Astrocyte of the spinal cord (primary cell): ENCODE data around the gene NTHL1.

Experiments
- DNase-seq: peaks from one replicate; pipeline ENCODE4 v3.0.0; 2011; ENCODE audit warnings: low read depth, low spot score
- H3K4me3 ChIP-seq: 2 replicates; pipeline ENCODE4 v1.5.1; 2011; ENCODE audit warnings: low read depth, mild to moderate bottlenecking, low read length, moderate library complexity
- in situ Hi-C: cut with HindIII; loops from 2 replicates; pipeline ENCODE4 v1.10.0; 2017; ENCODE audit warnings: low sequenced_read_pairs
- TF ChIP-seq, protein P1 (sequence below): IDR thresholded peaks from 2 replicates; pipeline ENCODE4 v1.5.1; 2012; ENCODE audit warnings: low read depth, mild to moderate bottlenecking, low read length, inconsistent platforms

The NTHL1 gene

GRCh38 chr16:2075631-2076030, 28.0 kb upstream of the NTHL1 start:
- TF ChIP-seq, protein P1, sequence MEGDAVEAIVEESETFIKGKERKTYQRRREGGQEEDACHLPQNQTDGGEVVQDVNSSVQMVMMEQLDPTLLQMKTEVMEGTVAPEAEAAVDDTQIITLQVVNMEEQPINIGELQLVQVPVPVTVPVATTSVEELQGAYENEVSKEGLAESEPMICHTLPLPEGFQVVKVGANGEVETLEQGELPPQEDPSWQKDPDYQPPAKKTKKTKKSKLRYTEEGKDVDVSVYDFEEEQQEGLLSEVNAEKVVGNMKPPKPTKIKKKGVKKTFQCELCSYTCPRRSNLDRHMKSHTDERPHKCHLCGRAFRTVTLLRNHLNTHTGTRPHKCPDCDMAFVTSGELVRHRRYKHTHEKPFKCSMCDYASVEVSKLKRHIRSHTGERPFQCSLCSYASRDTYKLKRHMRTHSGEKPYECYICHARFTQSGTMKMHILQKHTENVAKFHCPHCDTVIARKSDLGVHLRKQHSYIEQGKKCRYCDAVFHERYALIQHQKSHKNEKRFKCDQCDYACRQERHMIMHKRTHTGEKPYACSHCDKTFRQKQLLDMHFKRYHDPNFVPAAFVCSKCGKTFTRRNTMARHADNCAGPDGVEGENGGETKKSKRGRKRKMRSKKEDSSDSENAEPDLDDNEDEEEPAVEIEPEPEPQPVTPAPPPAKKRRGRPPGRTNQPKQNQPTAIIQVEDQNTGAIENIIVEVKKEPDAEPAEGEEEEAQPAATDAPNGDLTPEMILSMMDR = no peak
- in situ Hi-C loops = no loop called here
- no peak for DNase-seq
- H3K4me3 ChIP-seq = no peak overlapping the region

DNA sequence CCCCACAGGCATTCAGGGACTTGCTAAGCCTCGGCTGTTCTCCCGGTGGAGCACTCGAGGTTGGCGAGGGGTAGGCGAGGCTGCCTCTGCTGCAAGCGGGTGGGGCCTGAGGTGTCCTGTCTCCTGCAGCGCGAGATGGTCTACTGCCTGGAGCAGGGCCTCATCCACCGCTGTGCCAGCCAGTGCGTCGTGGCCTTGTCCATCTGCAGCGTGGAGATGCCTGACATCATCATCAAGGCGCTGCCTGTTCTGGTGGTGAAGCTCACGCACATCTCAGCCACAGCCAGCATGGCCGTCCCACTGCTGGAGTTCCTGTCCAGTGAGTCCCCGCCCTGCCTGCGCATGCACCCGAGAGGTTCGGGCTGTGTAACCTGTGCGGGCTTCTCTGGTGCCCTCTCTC, 26.4 kb upstream of the NTHL1 start:
- no peak overlapping the region for H3K4me3 ChIP-seq
- in situ Hi-C loops = no loop called here
- DNase-seq = no peak
- TF ChIP-seq, protein P1 = no peak

- TF ChIP-seq, protein P1 = no peak
- H3K4me3 ChIP-seq = no peak overlapping the region
- DNase-seq = no peak
- in situ Hi-C loops = no loop called here
Observed at GRCh38 chr16:2072926-2073325, 25.3 kb upstream of the NTHL1 start.

DNA sequence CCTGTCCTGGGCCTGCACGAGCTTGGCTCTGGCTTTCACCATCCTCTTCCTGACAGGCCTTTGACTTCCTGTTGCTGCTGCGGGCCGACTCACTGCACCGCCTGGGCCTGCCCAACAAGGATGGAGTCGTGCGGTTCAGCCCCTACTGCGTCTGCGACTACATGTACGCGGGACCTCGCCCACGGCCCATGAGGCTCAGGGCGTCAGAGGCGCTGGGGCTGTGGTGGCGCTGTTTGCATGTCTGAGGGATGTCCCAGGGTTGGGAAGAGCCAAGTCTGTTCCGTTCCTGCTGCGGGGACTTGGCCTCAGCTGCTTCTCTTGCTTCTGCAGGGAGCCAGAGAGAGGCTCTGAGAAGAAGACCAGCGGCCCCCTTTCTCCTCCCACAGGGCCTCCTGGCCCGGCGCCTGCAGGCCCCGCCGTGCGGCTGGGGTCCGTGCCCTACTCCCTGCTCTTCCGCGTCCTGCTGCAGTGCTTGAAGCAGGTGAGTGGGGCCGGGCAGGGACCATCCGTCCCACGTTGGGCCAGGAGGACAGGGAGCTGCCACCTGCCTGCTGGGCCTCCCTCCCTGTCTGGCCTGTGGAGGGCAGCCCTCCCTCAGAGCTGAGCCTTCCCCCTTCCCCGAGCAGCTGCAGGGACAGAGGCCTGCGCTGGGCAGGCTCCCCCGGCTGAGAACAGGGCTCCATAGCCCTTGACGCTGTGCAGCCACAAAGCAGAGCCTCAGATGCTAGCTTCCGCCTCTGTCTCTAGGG, 24.0 kb upstream of the NTHL1 start:
- in situ Hi-C loops = no loop called here
- DNase-seq = no peak

DNA sequence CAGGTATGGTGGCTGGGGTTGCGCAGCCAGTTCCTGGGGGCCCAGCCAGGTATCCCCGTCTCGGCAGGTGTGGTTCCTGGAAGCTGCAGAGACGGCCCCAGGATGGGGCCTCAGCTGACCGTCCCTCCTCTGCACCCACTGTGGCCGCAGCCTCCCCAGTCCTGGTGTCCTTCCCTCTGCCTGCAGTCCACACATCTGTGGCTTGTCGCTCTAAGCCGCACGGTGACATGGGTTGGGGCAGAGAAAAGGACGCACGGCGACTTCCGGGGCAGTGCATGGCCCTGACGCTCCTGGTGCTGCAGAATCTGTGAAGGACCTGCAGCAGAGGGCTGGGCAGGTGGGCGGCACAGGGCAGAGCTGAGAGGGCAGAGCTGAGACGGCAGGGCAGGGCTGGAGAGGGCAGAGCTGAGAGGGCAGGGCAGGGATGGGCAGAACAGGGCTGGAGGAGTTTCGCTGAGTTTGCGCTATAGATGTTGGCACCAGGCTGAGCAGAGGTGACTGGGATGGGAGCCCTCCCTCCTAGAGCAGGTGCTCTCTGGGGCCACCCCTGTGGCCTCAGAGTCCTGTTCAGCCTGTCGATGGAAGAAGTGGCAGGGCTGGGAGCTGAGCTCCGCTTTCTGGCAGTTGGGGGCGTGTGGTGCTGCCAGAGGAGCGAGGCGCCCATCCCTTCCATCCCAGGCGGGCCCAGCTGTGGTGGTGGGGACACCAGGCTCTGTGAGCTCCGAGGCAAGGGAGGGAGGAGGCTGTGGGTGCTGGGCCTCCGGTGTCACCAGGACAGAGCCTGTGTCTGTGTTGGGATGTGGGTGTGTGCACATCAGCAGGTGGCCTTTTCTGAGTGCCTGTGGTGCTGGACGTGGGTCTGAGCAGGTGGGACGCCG, 23.2 kb upstream of the NTHL1 start:
- DNase-seq = no peak
- in situ Hi-C loops = no loop called here
- H3K4me3 ChIP-seq = no peak overlapping the region
- TF ChIP-seq, protein P1 = no peak

More for the DNA sequence above, 24.0 kb upstream of the NTHL1 start:
- no peak overlapping the region for H3K4me3 ChIP-seq
- TF ChIP-seq, protein P1 = no peak

- DNase-seq = no peak
- in situ Hi-C loops = no loop called here
- H3K4me3 ChIP-seq = no peak overlapping the region
- TF ChIP-seq, protein P1 = no peak
Observed at GRCh38 chr16:2066139-2066538, 18.5 kb upstream of the NTHL1 start.
